Retina (tissue), 1 donor: Measurements from ENCODE around the gene PCED1B.

Experiments used
- DNase-seq: peaks from one replicate; pipeline ENCODE4 v3.0.0-alpha.2; 2016

PCED1B gene

GRCh38 chr12:47281667-47282171 lies 202.3 kb downstream of the PCED1B start:
- DNase-seq: no peak

GRCh38 chr12:47282206-47282605 lies 202.8 kb downstream of the PCED1B start:
- DNase-seq: no peak
